ENCODE results near the gene PCID2.

PCID2 gene

DNA sequence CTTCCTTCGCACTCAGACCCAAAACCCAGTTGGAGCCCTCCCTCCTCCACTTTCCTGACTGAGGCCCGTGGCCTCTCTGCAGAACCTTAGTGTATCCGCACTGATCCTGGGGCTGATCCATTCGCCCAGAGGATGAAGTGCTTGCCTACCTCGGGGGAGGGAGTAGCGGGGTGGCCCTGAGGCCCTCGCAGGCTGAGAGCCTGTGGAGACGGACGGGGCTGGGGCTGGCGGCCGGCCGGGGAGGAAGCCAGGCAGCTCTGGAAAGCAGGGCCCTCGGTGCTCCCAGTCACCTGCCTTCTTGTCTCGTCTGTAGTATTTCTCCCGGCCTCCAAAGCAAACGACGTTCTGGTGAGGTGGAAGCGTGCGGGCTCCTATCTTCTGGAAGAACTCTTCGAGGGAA, 48.8 kb downstream of the PCID2 start:
- Histone ChIP-seq H3K27me3 (ENCODE audit: insufficient read depth, low read length) (no peaks in the 10 kb centered on the region), H4K91ac (ENCODE audit: low read depth, low read length) (no peak overlapping the region), H3K9ac (ENCODE audit: low read length) (no peak overlapping the region), H3K36me3 (ENCODE audit: control insufficient read depth in 1 of 2, insufficient read depth in 2 of 2, low read length in 2 of 2) (no peaks in the 10 kb centered on the region), H4K8ac (ENCODE audit: low read depth, low read length) (no peak overlapping the region), H2BK5ac (ENCODE audit: low read depth, low read length, poor library complexity) (no peak overlapping the region), H3K79me2 (ENCODE audit: control insufficient read depth, insufficient read depth, low read length, poor library complexity) (no peaks in the 10 kb centered on the region), H2BK120ac (ENCODE audit: insufficient read depth, low read length, poor library complexity) (no peak overlapping the region), H3K4me3 (ENCODE audit: low read depth, low read length) (no peak overlapping the region), H3K4me1 (ENCODE audit: control insufficient read depth in 1 of 2, insufficient read depth in 2 of 2, low read length in 2 of 2) (no peaks in the 10 kb centered on the region), H2AK5ac (ENCODE audit: low read length) (no peak overlapping the region), H3K18ac (ENCODE audit: low read length) (no peak overlapping the region), H3K9me3 (ENCODE audit: insufficient read depth, low read depth, low read length) (peaks cover 3% of the 10 kb centered on the region), H2AFZ (ENCODE audit: insufficient read depth, low read length, poor library complexity) (no peak overlapping the region), H3K23ac (ENCODE audit: low read length) (no peak overlapping the region), H4K12ac (ENCODE audit: low read depth, low read length) (no peak overlapping the region), H3K27ac (ENCODE audit: low read depth, low read length) (no peak overlapping the region), H2BK12ac (ENCODE audit: low read length) (no peak overlapping the region), H3K4ac (ENCODE audit: low read depth, low read length) (no peak overlapping the region), H3K14ac (ENCODE audit: low read length) (no peak overlapping the region), H3K4me2 (ENCODE audit: low read length) (no peak overlapping the region), H3K79me1 (ENCODE audit: low read length) (no peaks in the 10 kb centered on the region)
- no peak for DNase-seq
- no CpG with 5 or more reads among the region's 20 CpGs for WGBS (ENCODE audit: extremely low coverage, insufficient coverage, insufficient read length)

DNA sequence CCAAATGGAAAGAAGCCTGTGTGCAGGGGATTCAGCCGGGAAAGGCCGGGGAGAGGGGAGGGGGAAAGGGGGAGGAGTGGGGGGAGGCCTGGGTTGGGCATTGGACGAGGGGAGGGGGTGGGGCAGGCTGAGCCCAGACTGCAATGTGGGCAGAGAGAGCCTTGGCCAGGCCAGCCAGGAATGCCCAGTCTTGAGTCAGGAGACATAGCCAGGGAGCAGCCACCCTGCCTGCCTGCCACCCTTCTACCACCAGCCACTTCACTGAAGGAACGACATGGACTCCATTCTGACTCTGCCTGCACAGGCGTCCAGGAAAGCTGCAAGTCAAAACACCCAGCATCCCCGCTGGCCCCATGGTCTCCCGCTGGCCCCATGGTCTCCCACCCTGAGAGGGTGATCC, 49.5 kb downstream of the PCID2 start:
- Histone ChIP-seq H4K8ac (ENCODE audit: low read depth, low read length) (no peak overlapping the region), H3K4me2 (ENCODE audit: low read length) (no peak overlapping the region), H2BK120ac (ENCODE audit: insufficient read depth, low read length, poor library complexity) (no peak overlapping the region), H3K4me1 (ENCODE audit: control insufficient read depth in 1 of 2, insufficient read depth in 2 of 2, low read length in 2 of 2) (peaks cover 0 to 2% of the 10 kb centered on the region in 2 experiments), H2AFZ (ENCODE audit: insufficient read depth, low read length, poor library complexity) (no peak overlapping the region), H3K79me2 (ENCODE audit: control insufficient read depth, insufficient read depth, low read length, poor library complexity) (no peaks in the 10 kb centered on the region), H3K79me1 (ENCODE audit: low read length) (no peaks in the 10 kb centered on the region), H3K36me3 (ENCODE audit: control insufficient read depth in 1 of 2, insufficient read depth in 2 of 2, low read length in 2 of 2) (no peaks in the 10 kb centered on the region), H4K91ac (ENCODE audit: low read depth, low read length) (no peak overlapping the region), H3K9ac (ENCODE audit: low read length) (no peak overlapping the region), H3K18ac (ENCODE audit: low read length) (no peak overlapping the region), H3K27ac (ENCODE audit: low read depth, low read length) (no peak overlapping the region), H2BK5ac (ENCODE audit: low read depth, low read length, poor library complexity) (no peak overlapping the region), H3K4me3 (ENCODE audit: low read depth, low read length) (no peak overlapping the region), H2BK12ac (ENCODE audit: low read length) (no peak overlapping the region), H3K27me3 (ENCODE audit: insufficient read depth, low read length) (no peaks in the 10 kb centered on the region), H3K14ac (ENCODE audit: low read length) (no peak overlapping the region), H3K9me3 (ENCODE audit: insufficient read depth, low read depth, low read length) (peaks cover 3% of the 10 kb centered on the region), H2AK5ac (ENCODE audit: low read length) (no peak overlapping the region), H4K12ac (ENCODE audit: low read depth, low read length) (no peak overlapping the region), H3K4ac (ENCODE audit: low read depth, low read length) (no peak overlapping the region), H3K23ac (ENCODE audit: low read length) (no peak overlapping the region)
- no peak for DNase-seq
- no CpG with 5 or more reads among the region's 7 CpGs for WGBS (ENCODE audit: extremely low coverage, insufficient coverage, insufficient read length)

DNA sequence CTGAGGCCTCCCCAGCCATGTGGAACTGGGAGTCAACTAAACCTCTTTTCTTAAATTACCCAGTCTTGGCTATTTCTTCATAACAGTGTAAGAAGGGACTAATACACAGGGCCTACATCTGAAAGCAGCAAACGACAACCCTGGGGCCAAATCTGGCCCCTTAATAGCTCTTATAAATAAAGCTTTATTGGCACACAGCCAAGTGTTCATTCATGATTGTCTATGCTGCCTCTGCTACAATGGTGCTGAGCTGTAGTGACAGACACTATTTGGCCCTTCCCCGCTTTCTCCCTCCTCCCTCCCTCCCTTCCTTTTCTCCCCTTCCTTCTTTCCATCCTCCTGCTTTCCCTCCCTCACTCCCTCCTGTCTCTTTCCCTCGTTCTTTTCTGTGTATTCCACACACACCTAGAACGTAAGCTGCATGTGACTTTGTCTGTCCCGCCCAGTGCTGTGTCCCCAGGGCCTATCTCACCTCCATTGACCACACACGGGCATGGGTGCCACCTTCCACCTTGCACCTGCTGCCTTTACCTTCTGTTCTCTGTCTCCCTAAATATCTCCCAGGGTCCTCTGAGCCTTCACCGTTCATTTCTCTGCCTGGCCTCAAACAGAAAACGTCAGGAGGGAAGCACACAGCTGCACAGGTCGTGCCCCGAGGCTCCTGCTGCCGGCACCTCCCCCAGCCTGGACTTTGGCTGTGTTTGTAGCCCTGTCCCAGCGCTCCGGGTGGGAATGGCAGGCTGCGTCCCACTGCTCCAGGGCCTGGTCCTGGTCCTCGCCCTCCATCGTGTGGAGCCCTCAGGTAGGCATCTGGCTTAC, 50.3 kb downstream of the PCID2 start, which contains the start of gene PROZ:
PROZ (plus strand) TSS at position 720 of the 819 bp plus-strand sequence; CDS start at position 733, 13 bp downstream.
- no peak within 1 kb of the TSS for H4K8ac ChIP-seq (ENCODE audit: low read depth, low read length)
- no peak within 1 kb of the TSS for H2AFZ ChIP-seq (ENCODE audit: insufficient read depth, low read length, poor library complexity)
- H3K23ac ChIP-seq (ENCODE audit: low read length): no peak within 1 kb of the TSS
- H2AK5ac ChIP-seq (ENCODE audit: low read length): no peak within 1 kb of the TSS
- no peak within 1 kb of the TSS for H4K91ac ChIP-seq (ENCODE audit: low read depth, low read length)
- H3K18ac ChIP-seq (ENCODE audit: low read length): no peak within 1 kb of the TSS
- H3K27ac ChIP-seq (ENCODE audit: low read depth, low read length): no peak within 1 kb of the TSS
- peaks cover 2% of the 10 kb centered on the region for H3K79me2 ChIP-seq (ENCODE audit: control insufficient read depth, insufficient read depth, low read length, poor library complexity)
- no peak within 1 kb of the TSS for H4K12ac ChIP-seq (ENCODE audit: low read depth, low read length)
- no peak within 1 kb of the TSS for H2BK120ac ChIP-seq (ENCODE audit: insufficient read depth, low read length, poor library complexity)
- no peak for DNase-seq
- H3K79me1 ChIP-seq (ENCODE audit: low read length): peaks cover 4% of the 10 kb centered on the region
- peaks cover 3 to 6% of the 10 kb centered on the region in 2 experiments for H3K4me1 ChIP-seq (ENCODE audit: control insufficient read depth in 1 of 2, insufficient read depth in 2 of 2, low read length in 2 of 2)
- H3K14ac ChIP-seq (ENCODE audit: low read length): no peak within 1 kb of the TSS
- no peaks in the 10 kb centered on the region for H3K36me3 ChIP-seq (ENCODE audit: control insufficient read depth in 1 of 2, insufficient read depth in 2 of 2, low read length in 2 of 2)
- peaks cover 5% of the 10 kb centered on the region for H3K27me3 ChIP-seq (ENCODE audit: insufficient read depth, low read length)
- no peak within 1 kb of the TSS for H2BK12ac ChIP-seq (ENCODE audit: low read length)
- H3K4me2 ChIP-seq (ENCODE audit: low read length): no peak within 1 kb of the TSS
- H2BK5ac ChIP-seq (ENCODE audit: low read depth, low read length, poor library complexity): no peak within 1 kb of the TSS
- WGBS (ENCODE audit: extremely low coverage, insufficient coverage, insufficient read length): no CpG with 5 or more reads among the region's 16 CpGs
- H3K4me3 ChIP-seq (ENCODE audit: low read depth, low read length): no peak within 1 kb of the TSS
- H3K9me3 ChIP-seq (ENCODE audit: insufficient read depth, low read depth, low read length): peaks cover 3% of the 10 kb centered on the region
- H3K9ac ChIP-seq (ENCODE audit: low read length): no peak within 1 kb of the TSS
- no peak within 1 kb of the TSS for H3K4ac ChIP-seq (ENCODE audit: low read depth, low read length)

- H3K9ac ChIP-seq (ENCODE audit: low read length): no peak overlapping the region
- no CpG with 5 or more reads among the region's 12 CpGs for WGBS (ENCODE audit: extremely low coverage, insufficient coverage, insufficient read length)
- no peak overlapping the region for H2BK5ac ChIP-seq (ENCODE audit: low read depth, low read length, poor library complexity)
Measured at GRCh38 chr13:113157206-113157928, 51.1 kb downstream of the PCID2 start.

More at GRCh38 chr13:113157206-113157928, 51.1 kb downstream of the PCID2 start:
- Histone ChIP-seq H3K27ac (ENCODE audit: low read depth, low read length) (no peak overlapping the region), H3K23ac (ENCODE audit: low read length) (no peak overlapping the region), H3K79me2 (ENCODE audit: control insufficient read depth, insufficient read depth, low read length, poor library complexity) (peaks cover 4% of the 10 kb centered on the region), H2BK120ac (ENCODE audit: insufficient read depth, low read length, poor library complexity) (no peak overlapping the region), H3K4me2 (ENCODE audit: low read length) (no peak overlapping the region), H3K9me3 (ENCODE audit: insufficient read depth, low read depth, low read length) (peaks cover 5% of the 10 kb centered on the region), H3K18ac (ENCODE audit: low read length) (no peak overlapping the region), H2AK5ac (ENCODE audit: low read length) (no peak overlapping the region), H3K4me3 (ENCODE audit: low read depth, low read length) (no peak overlapping the region), H3K4me1 (ENCODE audit: control insufficient read depth in 1 of 2, insufficient read depth in 2 of 2, low read length in 2 of 2) (peaks cover 8 to 10% of the 10 kb centered on the region in 2 experiments), H4K8ac (ENCODE audit: low read depth, low read length) (no peak overlapping the region), H2BK12ac (ENCODE audit: low read length) (no peak overlapping the region), H3K4ac (ENCODE audit: low read depth, low read length) (no peak overlapping the region), H4K91ac (ENCODE audit: low read depth, low read length) (no peak overlapping the region), H3K14ac (ENCODE audit: low read length) (no peak overlapping the region), H3K27me3 (ENCODE audit: insufficient read depth, low read length) (peaks cover 10% of the 10 kb centered on the region), H2AFZ (ENCODE audit: insufficient read depth, low read length, poor library complexity) (no peak overlapping the region), H3K36me3 (ENCODE audit: control insufficient read depth in 1 of 2, insufficient read depth in 2 of 2, low read length in 2 of 2) (no peaks in the 10 kb centered on the region), H4K12ac (ENCODE audit: low read depth, low read length) (no peak overlapping the region), H3K79me1 (ENCODE audit: low read length) (peaks cover 5% of the 10 kb centered on the region)
- DNase-seq: no peak

Measured in trophoblast cell (in vitro differentiated cells and primary cell).